Neural progenitor cell (in vitro differentiated cells): ENCODE data around the gene CXorf58. TPM values are rescaled to one million over a fixed set of nuclear protein-coding genes. Genes with fewer than 3 reads are reported as not detected.

ENCODE experiments used
- DNase-seq: peaks from one replicate; pipeline ENCODE4 v3.0.0-alpha.2; 2016; ENCODE audit warnings: low spot score
- H2AFZ ChIP-seq: fragments of 200-600 bp; sonication (generic); replicated peaks from 2 replicates; pipeline ENCODE4 v1.6.1; 2016; ENCODE audit warnings: antibody characterized with exemption
- H3F3A ChIP-seq: fragments of 200-600 bp; sonication (generic); 2 replicates; pipeline ENCODE4 v1.6.1; 2016; ENCODE audit warnings: antibody characterized with exemption, low read depth
- H3K27ac ChIP-seq: fragments of 200-600 bp; sonication (generic); 2 replicates; pipeline ENCODE4 v1.5.1; 2016; ENCODE audit warnings: mild to moderate bottlenecking
- H3K27me3 ChIP-seq: fragments of 200-600 bp; sonication (generic); 2 replicates; pipeline ENCODE4 v1.6.1; 2016; ENCODE audit warnings: mild to moderate bottlenecking, moderate library complexity
- H3K36me3 ChIP-seq: fragments of 200-600 bp; sonication (generic); 2 replicates; pipeline ENCODE4 v1.5.1; 2016
- H3K4me1 ChIP-seq: fragments of 200-600 bp; sonication (generic); 2 replicates; pipeline ENCODE4 v1.6.1; 2016; ENCODE audit warnings: mixed run types
- H3K4me2 ChIP-seq: fragments of 200-600 bp; sonication (generic); 2 replicates; pipeline ENCODE4 v1.6.1; 2016
- H3K4me3 ChIP-seq: fragments of 200-600 bp; sonication (generic); 2 replicates; pipeline ENCODE4 v1.5.1; 2016
- H3K79me2 ChIP-seq: fragments of 200-600 bp; sonication (generic); 2 replicates; pipeline ENCODE4 v1.6.1; 2016; ENCODE audit warnings: low read depth
- H3K9ac ChIP-seq: fragments of 200-600 bp; sonication (generic); 2 replicates; pipeline ENCODE4 v1.6.1; 2016
- H3K9me3 ChIP-seq: fragments of 200-600 bp; sonication (generic); 2 replicates; pipeline ENCODE4 v1.5.1; 2016; ENCODE audit warnings: low read depth
- H4K20me1 ChIP-seq: fragments of 200-600 bp; sonication (generic); 2 replicates; pipeline ENCODE4 v1.6.1; 2016; ENCODE audit warnings: low read depth
- H3K27ac Mint-ChIP-seq: 3 replicates; pipeline ENCODE4 v1.8.0; 2021; ENCODE audit warnings: mixed read lengths
- H3K27me3 Mint-ChIP-seq: 2 replicates; pipeline ENCODE4 v1.8.0; 2022; ENCODE audit warnings: low read depth, mild to moderate bottlenecking, inconsistent platforms, moderate library complexity, mixed read lengths; ENCODE audit not compliant: insufficient read depth
- H3K36me3 Mint-ChIP-seq: 3 replicates; pipeline ENCODE4 v1.8.0; 2021; ENCODE audit warnings: mixed read lengths
- H3K4me1 Mint-ChIP-seq: 3 replicates; pipeline ENCODE4 v1.8.0; 2021; ENCODE audit warnings: mixed read lengths
- H3K4me3 Mint-ChIP-seq: 3 replicates; pipeline ENCODE4 v1.8.0; 2021; ENCODE audit warnings: mild to moderate bottlenecking, moderate library complexity, mixed read lengths
- H3K9me3 Mint-ChIP-seq: 3 replicates; pipeline ENCODE4 v1.8.0; 2020; ENCODE audit warnings: mixed read lengths
- CTCF ChIP-seq: fragments of 200-600 bp; sonication (generic); IDR thresholded peaks from 2 replicates; pipeline ENCODE4 v1.5.1; 2017; ENCODE audit warnings: antibody characterized with exemption, mild to moderate bottlenecking
- EZH2 ChIP-seq: fragments of 200-600 bp; sonication (generic); IDR thresholded peaks from 2 replicates; pipeline ENCODE4 v1.6.1; 2017; ENCODE audit warnings: antibody characterized with exemption, mild to moderate bottlenecking, moderate library complexity
- EZH2phosphoT487 ChIP-seq: fragments of 200-600 bp; sonication (generic); IDR thresholded peaks from 2 replicates; pipeline ENCODE4 v1.6.1; 2017; ENCODE audit warnings: antibody characterized with exemption
- total RNA-seq: library from RNA; depleted of rRNA; stranded (reverse); fragments of >200 nt; gene quantifications from 2 replicates; pipeline ENCODE4 v1.2.3, GENCODE V29; 2015; ENCODE audit warnings: low replicate concordance

Gene CXorf58
- total RNA-seq, 1 donor from 2014 or later = not detected

GRCh38 chrX:23898412-23898959 lies 9.3 kb upstream of the CXorf58 start:
- no peak overlapping the region for H3K27ac Mint-ChIP-seq

GRCh38 chrX:23900220-23900797 lies 7.5 kb upstream of the CXorf58 start:
- no peak overlapping the region for H3K9ac ChIP-seq
- Mint-ChIP-seq H3K4me1 (peaks cover 26% of the 10 kb centered on the region), H3K27ac (no peak overlapping the region), H3K4me3 (no peak overlapping the region), H3K27me3 (no peaks in the 10 kb centered on the region), H3K9me3 (peaks cover 3% of the 10 kb centered on the region), H3K36me3 (peaks cover 15% of the 10 kb centered on the region)
- H3K4me1 ChIP-seq = peaks cover 16% of the 10 kb centered on the region
- H3K36me3 ChIP-seq = no peaks in the 10 kb centered on the region
- TF ChIP-seq CTCF = no peak
- TF ChIP-seq EZH2phosphoT487 = no peak
- TF ChIP-seq EZH2 = no peak
- no peak for DNase-seq
- H2AFZ ChIP-seq = no peak overlapping the region
- peaks cover 41% of the 10 kb centered on the region for H3K79me2 ChIP-seq
- H3K4me2 ChIP-seq = no peak overlapping the region
- no peaks in the 10 kb centered on the region for H3K27me3 ChIP-seq
- H3F3A ChIP-seq = peaks cover 13% of the 10 kb centered on the region
- H4K20me1 ChIP-seq = no peaks in the 10 kb centered on the region
- H3K27ac ChIP-seq = no peak overlapping the region
- H3K9me3 ChIP-seq = no peaks in the 10 kb centered on the region
- H3K4me3 ChIP-seq = no peak overlapping the region

More at GRCh38 chrX:23898412-23898959, 9.3 kb upstream of the CXorf58 start:
- Mint-ChIP-seq H3K27me3 (no peaks in the 10 kb centered on the region), H3K9me3 (peaks cover 6% of the 10 kb centered on the region), H3K36me3 (peaks cover 19% of the 10 kb centered on the region), H3K4me1 (peaks cover 21% of the 10 kb centered on the region), H3K4me3 (no peak overlapping the region)
- H3K4me2 ChIP-seq = no peak overlapping the region
- no peaks in the 10 kb centered on the region for H3K36me3 ChIP-seq
- no peak for TF ChIP-seq CTCF
- no peak overlapping the region for H3K27ac ChIP-seq
- H2AFZ ChIP-seq = no peak overlapping the region
- H3K9ac ChIP-seq = no peak overlapping the region
- no peaks in the 10 kb centered on the region for H3K27me3 ChIP-seq
- DNase-seq = no peak
- peaks cover 8% of the 10 kb centered on the region for H3F3A ChIP-seq
- H4K20me1 ChIP-seq = no peaks in the 10 kb centered on the region
- H3K79me2 ChIP-seq = peaks cover 45% of the 10 kb centered on the region
- H3K9me3 ChIP-seq = no peaks in the 10 kb centered on the region
- H3K4me3 ChIP-seq = no peak overlapping the region
- peaks cover 16% of the 10 kb centered on the region for H3K4me1 ChIP-seq

GRCh38 chrX:23901060-23901459 lies 6.7 kb upstream of the CXorf58 start:
- no peak overlapping the region for H2AFZ ChIP-seq
- no peak overlapping the region for H3K4me2 ChIP-seq
- H3K9ac ChIP-seq = no peak overlapping the region

More at GRCh38 chrX:23901060-23901459, 6.7 kb upstream of the CXorf58 start:
- Histone ChIP-seq H3K4me3 (no peak overlapping the region), H3K9me3 (no peaks in the 10 kb centered on the region), H3K79me2 (peaks cover 47% of the 10 kb centered on the region), H3K36me3 (no peaks in the 10 kb centered on the region), H3K27ac (no peak overlapping the region), H3K27me3 (no peaks in the 10 kb centered on the region), H3F3A (peaks cover 13% of the 10 kb centered on the region), H3K4me1 (peaks cover 16% of the 10 kb centered on the region), H4K20me1 (no peaks in the 10 kb centered on the region)
- no peaks in the 10 kb centered on the region for H3K27me3 Mint-ChIP-seq
- peaks cover 33% of the 10 kb centered on the region for H3K4me1 Mint-ChIP-seq
- H3K36me3 Mint-ChIP-seq = peaks cover 12% of the 10 kb centered on the region
- TF ChIP-seq EZH2phosphoT487 (no peak), CTCF (no peak), EZH2 (no peak)
- no peak overlapping the region for H3K4me3 Mint-ChIP-seq
- DNase-seq = no peak
- no peak overlapping the region for H3K27ac Mint-ChIP-seq
- H3K9me3 Mint-ChIP-seq = no peaks in the 10 kb centered on the region
